HepG2 (cell line): ENCODE measurements around the gene FBXO41. TPM values are rescaled to one million over a fixed set of nuclear protein-coding genes. Genes with fewer than 3 reads are reported as not detected.
A peak's percentile ranks its signal among the peaks of the same experiment; 100 is the strongest.

Source experiments
- ATAD3A ChIP-seq: sonication (generic); formaldehyde crosslinking; IDR thresholded peaks from 2 replicates; pipeline ENCODE4 v1.4.0; 2020; ENCODE audit warnings: missing genetic modification reagents
- DRAP1 ChIP-seq: IDR thresholded peaks from 2 replicates; pipeline ENCODE4 v1.6.1; 2016; ENCODE audit warnings: missing genetic modification reagents, missing compliant biosample characterization
- GMEB1 ChIP-seq: sonication (generic); formaldehyde crosslinking; IDR thresholded peaks from 2 replicates; pipeline ENCODE4 v1.5.1; 2020; ENCODE audit warnings: missing genetic modification reagents, mild to moderate bottlenecking, borderline replicate concordance
- GTF3A ChIP-seq: sonication (generic); formaldehyde crosslinking; conservative IDR thresholded peaks from 2 replicates; pipeline ENCODE4 v1.4.0; 2020; ENCODE audit warnings: mild to moderate bottlenecking, missing genetic modification reagents
- HDAC2 ChIP-seq: sonication (generic); formaldehyde crosslinking; IDR thresholded peaks from 2 replicates; pipeline ENCODE4 v1.4.0; 2020; ENCODE audit warnings: missing genetic modification reagents
- HMG20A ChIP-seq: IDR thresholded peaks from 2 replicates; pipeline ENCODE4 v1.6.1; 2016; ENCODE audit warnings: borderline replicate concordance
- LBX2 ChIP-seq: sonication (generic); formaldehyde crosslinking; IDR thresholded peaks from 2 replicates; pipeline ENCODE4 v1.5.0; 2020; ENCODE audit warnings: missing genetic modification reagents, mild to moderate bottlenecking, borderline replicate concordance
- MAFG ChIP-seq: sonication (generic); formaldehyde crosslinking; IDR thresholded peaks from 2 replicates; pipeline ENCODE4 v1.5.1; 2020; ENCODE audit warnings: mild to moderate bottlenecking, missing genetic modification reagents
- MXD4 ChIP-seq: IDR thresholded peaks from 2 replicates; pipeline ENCODE4 v1.6.1; 2016; ENCODE audit warnings: mild to moderate bottlenecking, missing biosample characterization, missing genetic modification reagents
- PBX3 ChIP-seq: sonication (generic); formaldehyde crosslinking; IDR thresholded peaks from 2 replicates; pipeline ENCODE4 v1.8.1; 2023; ENCODE audit warnings: missing genetic modification reagents, inconsistent platforms, borderline replicate concordance
- RARG ChIP-seq: sonication (generic); formaldehyde crosslinking; IDR thresholded peaks from 2 replicates; pipeline ENCODE4 v1.4.0; 2020; ENCODE audit warnings: low read depth, mild to moderate bottlenecking, missing genetic modification reagents
- TBP ChIP-seq: sonication (generic); formaldehyde crosslinking; IDR thresholded peaks from 2 replicates; pipeline ENCODE4 v1.5.0; 2020; ENCODE audit warnings: missing genetic modification reagents
- TP53 ChIP-seq: sonication (generic); formaldehyde crosslinking; conservative IDR thresholded peaks from 2 replicates; pipeline ENCODE4 v1.4.0; 2020; ENCODE audit warnings: missing genetic modification reagents
- ZBTB21 ChIP-seq: sonication (generic); formaldehyde crosslinking; IDR thresholded peaks from 2 replicates; pipeline ENCODE4 v1.4.0; 2020; ENCODE audit warnings: missing genetic modification reagents
- ZBTB3 ChIP-seq: sonication (generic); formaldehyde crosslinking; IDR thresholded peaks from 2 replicates; pipeline ENCODE4 v1.4.0; 2020; ENCODE audit warnings: low read depth, mild to moderate bottlenecking, moderate library complexity, missing genetic modification reagents, borderline replicate concordance
- ZFP82 ChIP-seq: sonication (generic); formaldehyde crosslinking; IDR thresholded peaks from 2 replicates; pipeline ENCODE4 v1.5.1; 2020; ENCODE audit warnings: mild to moderate bottlenecking, missing genetic modification reagents, borderline replicate concordance
- ZNF335 ChIP-seq: sonication (generic); formaldehyde crosslinking; IDR thresholded peaks from 2 replicates; pipeline ENCODE4 v1.4.0; 2020; ENCODE audit warnings: missing genetic modification reagents
- ZNF558 ChIP-seq: sonication (generic); formaldehyde crosslinking; IDR thresholded peaks from 2 replicates; pipeline ENCODE4 v1.9.0; 2022; ENCODE audit warnings: mild to moderate bottlenecking, missing genetic modification reagents, borderline replicate concordance
- ZNF614 ChIP-seq: IDR thresholded peaks from 2 replicates; pipeline ENCODE4 v1.6.1; 2018; ENCODE audit warnings: missing biosample characterization, missing genetic modification reagents, inconsistent platforms, borderline replicate concordance
- ZNF616 ChIP-seq: sonication (generic); formaldehyde crosslinking; IDR thresholded peaks from 2 replicates; pipeline ENCODE4 v1.5.0; 2020; ENCODE audit warnings: low read depth, mild to moderate bottlenecking, missing genetic modification reagents
- ZNF629 ChIP-seq: sonication (generic); formaldehyde crosslinking; conservative IDR thresholded peaks from 2 replicates; pipeline ENCODE4 v1.5.0; 2020; ENCODE audit warnings: missing genetic modification reagents
- ZNF891 ChIP-seq: sonication (generic); formaldehyde crosslinking; IDR thresholded peaks from 2 replicates; pipeline ENCODE4 v1.5.0; 2020; ENCODE audit warnings: mild to moderate bottlenecking, missing genetic modification reagents
- polyA plus RNA-seq, 8 experiments: library from polyadenylated mRNA; depleted of rRNA in 3 of 8; stranded (reverse) in 7 of 8; unstranded in 1 of 8; fragments of >200 nt; fragmentation: Illumina TruSeq in 4 of 8; extraction: Trizol in 4 of 8; gene quantifications; 2 replicates each; pipeline versions ENCODE4 v1.2.1 to v1.2.3, GENCODE V29; 2011 to 2016; ENCODE audit warnings: low read depth in 4 of 8, missing spikeins in 1 of 8, mixed read lengths in 1 of 8; ENCODE audit not compliant: insufficient read depth in 1 of 8
- total RNA-seq, 5 experiments: library from RNA; depleted of rRNA; stranded (reverse); fragments of >200 nt; fragmentation: Illumina TruSeq; extraction: Trizol; gene quantifications; 2 replicates each; pipeline ENCODE4 v1.2.3, GENCODE V29; 2016; ENCODE audit warnings: low read depth in 1 of 5
- TF ChIP-seq, protein P1 (sequence below): sonication (generic); formaldehyde crosslinking; IDR thresholded peaks from 2 replicates; pipeline ENCODE4 v1.5.0; 2020; ENCODE audit warnings: missing genetic modification reagents

Gene FBXO41
- total and polyA plus RNA-seq, 2 of the 13 experiments (the other 11 are each of a cell fraction or from before 2014, with no cell fraction given): 4.2 to 10.3 TPM

DNA sequence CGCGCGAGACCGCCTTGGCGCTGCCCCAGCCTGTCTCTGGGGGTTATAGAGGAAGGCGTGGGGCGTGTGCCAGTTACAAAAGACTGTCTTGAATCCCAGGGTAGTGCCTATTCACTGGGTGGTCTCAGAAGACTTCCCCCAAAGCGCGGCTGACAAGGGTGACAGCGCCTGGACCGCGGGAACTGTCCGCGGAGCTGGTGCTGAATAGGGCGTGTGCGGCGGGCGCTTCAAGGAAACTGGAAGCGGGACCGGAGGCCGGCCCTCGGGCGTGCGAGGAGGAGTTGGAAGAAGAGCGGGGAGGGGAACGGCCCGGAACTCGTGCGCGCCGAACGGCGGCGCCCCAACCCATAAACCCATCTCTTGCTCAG is 6.8 kb upstream of the FBXO41 start (continued):
- TF ChIP-seq GMEB1 (CRISPR knock-in tag) (no peak), LBX2 (CRISPR knock-in tag) (peak; percentile 68; the same call in 1 of the 2 replicates), TP53 (peak; percentile 88), TBP (CRISPR knock-in tag) (no peak), ZFP82 (CRISPR knock-in tag) (no peak), HMG20A (no peak), ZBTB21 (CRISPR knock-in tag) (peak; percentile 67; the same call in 1 of the 2 replicates), ZNF891 (CRISPR knock-in tag) (peak; percentile 68; the same call in 1 of the 2 replicates), ZNF558 (CRISPR knock-in tag) (peak; percentile 80; the same call in 1 of the 2 replicates), MXD4 (CRISPR knock-in tag) (peak; percentile 89; the same call in 1 of the 2 replicates), RARG (CRISPR knock-in tag) (no peak), ZNF629 (peak; percentile 29; the same call in 1 of the 2 replicates), DRAP1 (CRISPR knock-in tag) (no peak), PBX3 (peak; percentile 88; the same call in 1 of the 2 replicates), ZNF335 (peak; percentile 77; the same call in 1 of the 2 replicates), GTF3A (CRISPR knock-in tag) (no peak), ZNF614 (CRISPR knock-in tag) (0 out of 2 replicates have a peak, but pooled peaks have one; percentile 30), ZBTB3 (CRISPR knock-in tag) (peak; percentile 72; the same call in 1 of the 2 replicates), MAFG (CRISPR knock-in tag) (no peak), ATAD3A (CRISPR knock-in tag) (peak; percentile 94), HDAC2 (CRISPR knock-in tag) (peak; percentile 85), ZNF616 (no peak)
- TF ChIP-seq, protein P1, sequence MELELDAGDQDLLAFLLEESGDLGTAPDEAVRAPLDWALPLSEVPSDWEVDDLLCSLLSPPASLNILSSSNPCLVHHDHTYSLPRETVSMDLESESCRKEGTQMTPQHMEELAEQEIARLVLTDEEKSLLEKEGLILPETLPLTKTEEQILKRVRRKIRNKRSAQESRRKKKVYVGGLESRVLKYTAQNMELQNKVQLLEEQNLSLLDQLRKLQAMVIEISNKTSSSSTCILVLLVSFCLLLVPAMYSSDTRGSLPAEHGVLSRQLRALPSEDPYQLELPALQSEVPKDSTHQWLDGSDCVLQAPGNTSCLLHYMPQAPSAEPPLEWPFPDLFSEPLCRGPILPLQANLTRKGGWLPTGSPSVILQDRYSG (CRISPR knock-in tag): peak; percentile 92; the same call in 1 of the 2 replicates
